Thyroid gland (tissue), 4 donors: ENCODE measurements around the gene SGSM2. TPM values are rescaled to one million over a fixed set of nuclear protein-coding genes. Genes with fewer than 3 reads are reported as not detected.

Experiments
- DNase-seq, 2 donors: peaks; one replicate each; pipeline ENCODE4 v3.0.0-alpha.2; 2019
- H3K27ac ChIP-seq, 3 donors: fragments of 200-600 bp; sonication (generic); 1 replicate in 2 of 3; 2 replicates in 1 of 3; pipeline ENCODE4 v1.5.1; 2016 to 2019; ENCODE audit warnings: mild to moderate bottlenecking in 1 of 3, moderate library complexity in 1 of 3
- H3K27me3 ChIP-seq: fragments of 200-600 bp; sonication (generic); one replicate; pipeline ENCODE4 v1.5.1; 2019
- H3K36me3 ChIP-seq, 2 donors: fragments of 200-600 bp; sonication (generic); one replicate each; pipeline ENCODE4 v1.5.1; 2016 to 2019
- H3K4me1 ChIP-seq, 2 donors: fragments of 200-600 bp; sonication (generic); one replicate each; pipeline ENCODE4 v1.5.1; 2017 to 2019
- H3K4me3 ChIP-seq, 3 donors: fragments of 200-600 bp; sonication (generic); replicated peaks in 1 of 3; 1 replicate in 2 of 3; 2 replicates in 1 of 3; pipeline ENCODE4 v1.5.1; 2016; ENCODE audit warnings: mild to moderate bottlenecking in 1 of 3
- H3K9me3 ChIP-seq: fragments of 200-600 bp; sonication (generic); one replicate; pipeline ENCODE4 v1.5.1; 2017
- POLR2A ChIP-seq, 2 donors: fragments of 450-650 bp; IDR thresholded peaks; one replicate each; pipeline ENCODE4 v1.6.1; 2017; ENCODE audit warnings: antibody characterized with exemption in 2 of 2, mild to moderate bottlenecking in 2 of 2, moderate library complexity in 1 of 2
- WGBS, 2 donors: methylation state at CpG; one replicate each; pipeline ENCODE4 v1.1.5; 2017; 5-methylcytosine and 5-hydroxymethylcytosine counted together
- intact Hi-C: fragments of 100-400 bp; cut with DNase I; formaldehyde crosslinking; loops from one replicate; pipeline ENCODE4 v1.15.1; 2023
- total RNA-seq, 4 donors: library from RNA; depleted of rRNA; stranded (reverse); fragments of >200 nt; gene quantifications; one replicate each; pipeline ENCODE4 v1.2.3, GENCODE V29; 2016
- TF ChIP-seq, protein P1 (sequence below), 6 experiments: fragments of 200-600 bp in 3 of 6; fragments of 450-650 bp in 3 of 6; sonication (generic) in 3 of 6; IDR thresholded peaks; one replicate each; pipeline ENCODE4 v1.5.1; 2016 to 2019; ENCODE audit warnings: antibody characterized with exemption in 6 of 6, mild to moderate bottlenecking in 2 of 6, inconsistent platforms in 1 of 6, moderate library complexity in 1 of 6

SGSM2 gene
- total RNA-seq, 4 donors from 2014 or later = 47.8 to 82.7 (median 63.2) TPM

DNA sequence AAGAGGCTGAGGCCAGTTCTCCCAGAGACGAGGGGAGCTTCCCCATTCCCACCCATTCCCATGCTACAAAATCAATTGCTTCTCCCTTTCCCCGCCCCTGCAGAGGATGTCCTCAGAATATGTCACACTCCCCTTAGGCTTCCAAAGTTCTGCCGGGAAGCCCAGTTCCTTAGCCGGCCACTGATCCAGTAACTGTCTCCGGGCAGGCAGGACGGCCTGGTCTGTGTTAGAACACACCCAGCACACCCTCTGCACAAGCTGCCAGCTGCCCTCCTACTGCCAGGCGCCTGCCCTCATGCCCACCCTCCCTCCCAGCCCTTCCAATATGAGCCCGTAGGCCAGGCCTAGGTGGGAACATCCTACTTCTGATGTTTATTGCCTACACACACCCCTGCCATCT, 31.1 kb downstream of the SGSM2 start:
- no peaks in the 10 kb centered on the region for H3K9me3 ChIP-seq
- peaks cover 12 to 16% of the 10 kb centered on the region in 2 donors for H3K36me3 ChIP-seq
- DNase-seq = no peak
- H3K4me1 ChIP-seq = no peaks in the 10 kb centered on the region
- intact Hi-C loops = loop anchor here (10.0 kb wide), 1 partner anchor 444 kb away; no protein-coding TSS in a partner anchor
- H3K4me3 ChIP-seq = no peak overlapping the region
- TF ChIP-seq, protein P1, sequence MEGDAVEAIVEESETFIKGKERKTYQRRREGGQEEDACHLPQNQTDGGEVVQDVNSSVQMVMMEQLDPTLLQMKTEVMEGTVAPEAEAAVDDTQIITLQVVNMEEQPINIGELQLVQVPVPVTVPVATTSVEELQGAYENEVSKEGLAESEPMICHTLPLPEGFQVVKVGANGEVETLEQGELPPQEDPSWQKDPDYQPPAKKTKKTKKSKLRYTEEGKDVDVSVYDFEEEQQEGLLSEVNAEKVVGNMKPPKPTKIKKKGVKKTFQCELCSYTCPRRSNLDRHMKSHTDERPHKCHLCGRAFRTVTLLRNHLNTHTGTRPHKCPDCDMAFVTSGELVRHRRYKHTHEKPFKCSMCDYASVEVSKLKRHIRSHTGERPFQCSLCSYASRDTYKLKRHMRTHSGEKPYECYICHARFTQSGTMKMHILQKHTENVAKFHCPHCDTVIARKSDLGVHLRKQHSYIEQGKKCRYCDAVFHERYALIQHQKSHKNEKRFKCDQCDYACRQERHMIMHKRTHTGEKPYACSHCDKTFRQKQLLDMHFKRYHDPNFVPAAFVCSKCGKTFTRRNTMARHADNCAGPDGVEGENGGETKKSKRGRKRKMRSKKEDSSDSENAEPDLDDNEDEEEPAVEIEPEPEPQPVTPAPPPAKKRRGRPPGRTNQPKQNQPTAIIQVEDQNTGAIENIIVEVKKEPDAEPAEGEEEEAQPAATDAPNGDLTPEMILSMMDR (IDR thresholded peaks at IDR 0.05) = no peak
- TF ChIP-seq POLR2A (IDR thresholded peaks at IDR 0.05) = no peak
- H3K27ac ChIP-seq = no peak overlapping the region
- WGBS, 2 donors = 94% methylated on average over 8 of the region's 8 CpGs
- no peaks in the 10 kb centered on the region for H3K27me3 ChIP-seq

DNA sequence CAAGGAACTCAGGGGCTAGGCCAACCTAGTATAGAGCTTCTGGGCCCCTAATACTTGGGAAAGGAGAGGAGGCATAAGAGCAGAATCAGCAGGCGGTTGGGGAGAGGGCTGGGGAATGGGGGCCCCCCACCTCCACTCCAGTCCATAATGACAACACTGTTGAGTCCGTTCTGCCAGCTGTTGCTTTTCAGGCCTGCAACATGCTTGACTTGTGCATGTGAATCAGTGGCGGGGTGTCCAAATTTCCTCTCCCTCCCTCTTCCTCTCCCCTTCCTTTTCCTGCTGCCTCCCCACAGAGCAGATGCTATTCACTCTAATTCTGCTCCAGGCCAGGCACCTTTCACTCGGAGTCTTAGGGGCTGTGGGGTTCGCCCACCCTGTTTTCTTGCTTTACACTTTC, 31.7 kb downstream of the SGSM2 start:
- intact Hi-C loops = loop anchor here (10.0 kb wide), 1 partner anchor 444 kb away; no protein-coding TSS in a partner anchor
- DNase-seq = no peak
- WGBS, 2 donors = 84 to 87% methylated on average over 4 to 5 of the region's 5 CpGs
- no peaks in the 10 kb centered on the region for H3K27me3 ChIP-seq
- H3K36me3 ChIP-seq = peaks cover 11 to 12% of the 10 kb centered on the region in 2 donors
- no peaks in the 10 kb centered on the region for H3K9me3 ChIP-seq
- H3K4me3 ChIP-seq = no peak overlapping the region
- TF ChIP-seq, protein P1 (IDR thresholded peaks at IDR 0.05) = no peak
- TF ChIP-seq POLR2A (IDR thresholded peaks at IDR 0.05) = no peak
- no peaks in the 10 kb centered on the region for H3K4me1 ChIP-seq
- H3K27ac ChIP-seq = no peak overlapping the region

DNA sequence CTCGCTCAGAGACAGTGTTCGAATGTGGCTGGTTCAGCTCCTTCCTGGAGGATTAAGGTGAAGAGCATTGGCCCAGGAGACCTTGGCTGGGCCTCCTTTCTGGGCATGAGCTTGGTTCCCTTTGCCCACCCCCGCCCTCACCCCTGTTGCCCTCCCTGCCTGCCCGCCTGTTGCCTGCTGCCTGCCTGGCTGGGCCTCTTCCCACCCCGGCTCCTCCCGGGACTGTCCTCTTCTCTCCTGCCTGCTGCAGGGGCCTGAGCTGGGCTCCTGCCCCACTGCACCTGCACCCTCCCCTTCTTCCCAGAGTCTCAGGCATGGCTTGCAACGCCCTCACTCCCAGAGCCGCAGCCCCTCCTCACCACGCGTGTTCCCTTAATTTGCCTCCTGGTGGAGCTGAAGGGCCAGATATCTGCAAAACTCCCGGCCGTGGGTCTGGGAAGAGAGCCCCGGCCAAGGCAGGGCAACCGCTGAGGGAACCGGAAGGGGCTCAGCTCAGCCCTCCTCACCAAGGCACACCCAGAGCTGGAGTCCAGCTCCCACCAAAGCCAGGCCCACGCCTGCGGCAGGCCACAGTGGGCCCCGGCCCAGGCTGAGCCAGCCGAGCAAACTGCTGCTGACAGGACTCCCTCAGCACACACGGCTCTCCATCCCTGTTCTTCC, 32.4 kb downstream of the SGSM2 start:
- H3K27ac ChIP-seq = no peak overlapping the region
- TF ChIP-seq POLR2A (IDR thresholded peaks at IDR 0.05) = no peak
- TF ChIP-seq, protein P1 (IDR thresholded peaks at IDR 0.05) = no peak

DNA sequence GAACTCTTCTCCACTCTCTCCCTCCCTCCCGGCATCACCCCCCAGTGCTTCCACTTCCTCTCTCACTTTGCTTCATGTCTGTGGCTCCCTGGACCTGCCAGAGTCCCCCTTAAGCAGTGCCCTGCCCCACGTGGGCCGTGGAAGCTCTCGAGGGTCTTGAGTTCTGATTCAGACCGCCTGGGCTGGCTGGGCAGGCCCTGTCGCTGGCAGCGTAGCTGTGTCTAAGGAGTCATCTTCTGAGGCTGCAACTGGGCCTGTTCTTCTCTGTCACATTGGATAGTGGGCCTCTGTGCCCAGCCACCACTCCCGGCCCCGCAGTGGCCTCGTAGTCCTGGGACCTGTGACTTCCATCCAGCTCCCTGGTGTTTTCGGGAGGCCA, 32.9 kb downstream of the SGSM2 start:
- TF ChIP-seq, protein P1 (IDR thresholded peaks at IDR 0.05) = no peak
- TF ChIP-seq POLR2A (IDR thresholded peaks at IDR 0.05) = no peak
- H3K27ac ChIP-seq = no peak overlapping the region
- no peak for DNase-seq

More for the DNA sequence above, 32.4 kb downstream of the SGSM2 start:
- H3K27me3 ChIP-seq = no peaks in the 10 kb centered on the region
- no peaks in the 10 kb centered on the region for H3K9me3 ChIP-seq
- H3K36me3 ChIP-seq = peaks cover 11% of the 10 kb centered on the region in 2 donors
- no peaks in the 10 kb centered on the region for H3K4me1 ChIP-seq
- no peak overlapping the region for H3K4me3 ChIP-seq
- 82% methylated on average over 19 to 20 of the region's 20 CpGs for WGBS, 2 donors
- intact Hi-C loops = loop anchor here (10.0 kb wide), 1 partner anchor 445 kb away; no protein-coding TSS in a partner anchor
- no peak for DNase-seq

More for the DNA sequence above, 32.9 kb downstream of the SGSM2 start:
- Histone ChIP-seq H3K4me3 (no peak overlapping the region), H3K9me3 (no peaks in the 10 kb centered on the region), H3K36me3 (peaks cover 6 to 7% of the 10 kb centered on the region in 2 donors), H3K4me1 (no peaks in the 10 kb centered on the region), H3K27me3 (no peaks in the 10 kb centered on the region)
- WGBS, 2 donors = 88% methylated on average over 10 to 11 of the region's 11 CpGs
- intact Hi-C loops = no loop called here
